GM12872 (cell line): ENCODE measurements around the gene TCF12.

ENCODE experiments used
- TF ChIP-seq, protein P1 (sequence below): IDR thresholded peaks from 3 replicates; pipeline ENCODE4 v1.5.1; 2011; ENCODE audit warnings: low read depth, mild to moderate bottlenecking, low read length, moderate library complexity; ENCODE audit not compliant: insufficient read depth

Gene TCF12

DNA sequence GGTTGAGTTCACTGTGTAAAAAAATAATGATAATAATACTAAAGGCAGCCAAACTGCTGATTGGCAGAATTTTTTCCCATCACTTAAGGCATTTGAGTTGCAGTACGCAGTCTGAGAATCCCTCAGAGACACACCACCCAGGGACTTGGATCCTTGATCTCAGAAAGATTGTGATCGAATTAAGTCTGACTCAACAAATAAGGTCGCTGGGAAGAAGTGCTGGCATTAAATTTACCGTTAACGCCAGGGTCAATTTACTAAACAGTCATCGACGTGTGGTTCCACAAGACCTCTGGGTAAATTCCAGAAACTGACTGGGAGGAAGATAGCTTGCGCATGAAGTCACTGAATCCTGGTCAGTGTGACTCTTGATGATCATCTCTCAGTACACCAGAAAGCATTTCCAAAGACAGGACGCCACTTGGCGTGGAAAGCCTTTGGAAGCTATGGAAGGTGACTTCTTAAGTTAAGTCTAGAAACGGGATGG is 409.6 kb downstream of the TCF12 start:
- TF ChIP-seq, protein P1, sequence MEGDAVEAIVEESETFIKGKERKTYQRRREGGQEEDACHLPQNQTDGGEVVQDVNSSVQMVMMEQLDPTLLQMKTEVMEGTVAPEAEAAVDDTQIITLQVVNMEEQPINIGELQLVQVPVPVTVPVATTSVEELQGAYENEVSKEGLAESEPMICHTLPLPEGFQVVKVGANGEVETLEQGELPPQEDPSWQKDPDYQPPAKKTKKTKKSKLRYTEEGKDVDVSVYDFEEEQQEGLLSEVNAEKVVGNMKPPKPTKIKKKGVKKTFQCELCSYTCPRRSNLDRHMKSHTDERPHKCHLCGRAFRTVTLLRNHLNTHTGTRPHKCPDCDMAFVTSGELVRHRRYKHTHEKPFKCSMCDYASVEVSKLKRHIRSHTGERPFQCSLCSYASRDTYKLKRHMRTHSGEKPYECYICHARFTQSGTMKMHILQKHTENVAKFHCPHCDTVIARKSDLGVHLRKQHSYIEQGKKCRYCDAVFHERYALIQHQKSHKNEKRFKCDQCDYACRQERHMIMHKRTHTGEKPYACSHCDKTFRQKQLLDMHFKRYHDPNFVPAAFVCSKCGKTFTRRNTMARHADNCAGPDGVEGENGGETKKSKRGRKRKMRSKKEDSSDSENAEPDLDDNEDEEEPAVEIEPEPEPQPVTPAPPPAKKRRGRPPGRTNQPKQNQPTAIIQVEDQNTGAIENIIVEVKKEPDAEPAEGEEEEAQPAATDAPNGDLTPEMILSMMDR: no peak

DNA sequence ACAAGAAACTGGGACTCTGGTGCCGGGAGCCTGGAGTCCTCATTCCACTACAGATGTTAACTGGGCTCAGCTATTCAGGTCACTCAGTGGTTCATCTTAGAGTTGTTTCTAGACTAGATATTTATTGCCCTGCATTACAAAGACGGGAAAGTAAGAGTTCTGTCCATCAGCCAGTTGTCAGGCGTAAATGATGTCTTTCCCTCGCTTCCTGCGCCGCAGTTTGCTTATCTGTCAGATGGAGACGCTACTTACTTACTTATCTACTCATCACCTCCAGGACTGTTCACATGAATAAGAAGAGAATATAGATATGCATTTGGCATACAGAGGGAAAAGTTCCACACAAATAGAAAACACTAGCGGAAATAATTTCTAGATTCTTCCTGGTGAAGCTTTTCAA is 410.0 kb downstream of the TCF12 start:
- TF ChIP-seq, protein P1: no peak

DNA sequence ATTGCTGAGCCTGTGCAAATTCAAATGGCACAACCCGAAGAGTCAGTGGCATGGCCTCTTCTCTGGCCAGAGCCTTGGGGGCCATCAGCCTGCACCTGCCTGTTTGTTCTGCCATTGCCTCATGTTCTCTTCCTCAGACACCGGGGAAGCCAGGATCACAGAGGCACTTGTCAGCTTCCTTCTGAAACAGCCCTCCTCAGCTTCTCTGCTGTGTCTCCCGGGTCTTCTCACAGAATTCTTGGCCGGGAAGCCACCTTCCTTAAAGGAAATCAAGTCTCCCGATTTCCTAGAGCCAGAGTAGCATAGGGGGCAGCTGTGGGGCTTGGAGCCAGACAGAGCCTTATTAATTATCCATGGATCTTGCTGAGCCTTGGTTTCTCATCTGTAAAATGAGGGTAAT is 410.5 kb downstream of the TCF12 start:
- TF ChIP-seq, protein P1: no peak

DNA sequence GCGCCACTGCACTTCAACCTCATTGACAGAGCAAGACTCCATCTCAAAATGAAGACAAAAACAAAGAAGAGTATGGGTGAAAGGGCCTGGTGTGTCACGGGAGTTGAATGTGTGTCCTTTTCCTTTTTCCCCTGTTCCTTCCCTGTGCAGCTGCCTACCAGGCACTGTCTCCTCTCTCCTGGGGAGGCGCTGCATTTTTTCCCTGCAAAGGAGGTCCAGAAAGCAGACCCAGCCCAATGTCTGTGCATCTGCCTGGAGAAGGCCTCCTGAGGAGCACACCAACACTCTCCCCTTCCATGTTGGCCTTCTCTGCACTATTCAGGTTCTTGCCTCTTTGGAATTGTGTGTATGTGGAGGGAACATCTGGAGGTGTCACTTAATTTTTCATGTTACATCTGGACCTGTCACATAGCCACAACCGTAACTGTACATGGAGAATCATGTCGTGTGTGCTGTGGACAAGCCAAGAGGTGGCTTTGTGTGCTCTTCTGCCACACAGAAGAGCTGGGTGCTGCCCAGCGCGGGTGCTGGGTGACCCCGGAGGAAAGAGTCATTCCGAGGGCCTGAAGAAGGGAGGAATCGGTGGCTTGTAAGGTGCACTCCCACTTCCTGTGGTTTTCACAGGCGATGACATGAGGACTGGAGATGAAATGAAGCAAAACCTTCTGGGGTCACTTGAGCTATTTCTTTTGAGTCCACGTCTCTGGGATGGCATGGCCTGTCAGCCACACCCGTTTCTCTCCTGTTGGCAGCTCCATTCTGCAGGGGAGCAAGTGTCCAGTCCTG is 411.3 kb downstream of the TCF12 start:
- TF ChIP-seq, protein P1: no peak

DNA sequence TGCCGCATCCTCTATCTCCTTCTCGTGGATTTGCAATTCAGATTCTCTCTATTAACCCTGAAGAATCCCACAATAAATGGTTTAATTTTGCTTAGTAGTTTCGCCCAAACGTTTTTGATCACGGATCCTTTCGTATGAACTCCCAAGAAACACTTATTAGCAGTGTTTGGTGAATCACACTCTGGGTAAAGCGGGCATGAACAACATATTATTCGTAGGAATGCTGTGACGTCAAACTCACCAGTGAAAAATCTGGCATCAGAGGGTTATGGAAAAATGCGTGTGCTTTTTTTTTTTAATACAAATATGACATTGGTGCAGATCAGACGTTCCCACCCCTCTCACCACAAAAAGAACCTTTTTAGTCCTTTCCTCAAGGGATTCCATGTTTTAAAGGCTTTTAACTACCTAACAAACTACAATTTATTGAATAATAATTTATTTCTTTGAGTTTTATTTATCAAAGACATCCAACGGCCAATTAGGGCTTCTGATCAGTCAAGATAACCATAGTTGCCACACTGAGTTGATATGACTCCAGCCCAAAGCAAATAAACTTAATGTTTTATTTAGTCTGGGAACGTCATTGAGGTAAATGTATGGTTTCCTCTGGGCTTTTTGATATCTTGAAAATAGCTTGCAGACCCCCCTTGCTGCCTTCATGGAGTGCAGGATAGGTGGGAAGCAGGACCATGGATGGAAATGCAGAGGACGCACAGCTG is 412.3 kb downstream of the TCF12 start:
- TF ChIP-seq, protein P1: no peak

DNA sequence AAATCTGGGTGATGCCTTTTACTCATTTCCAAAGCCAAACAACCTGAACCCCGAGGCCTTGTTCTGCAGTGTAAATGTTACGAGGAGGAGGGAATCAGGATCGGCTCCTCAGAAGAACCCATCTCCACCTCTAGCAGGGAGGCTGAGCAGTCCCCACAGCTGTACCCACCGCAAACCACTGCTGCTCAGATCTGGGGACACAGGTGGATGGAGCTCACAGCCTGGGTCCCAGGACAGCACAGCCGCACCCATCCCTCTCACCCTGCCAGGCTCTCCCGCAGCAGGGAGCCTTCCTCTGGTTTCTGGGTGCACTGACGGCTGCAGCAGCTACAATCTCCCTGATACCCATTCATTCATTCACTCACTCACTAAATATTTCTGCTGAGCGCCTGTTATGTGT is 413.9 kb downstream of the TCF12 start:
- TF ChIP-seq, protein P1: no peak

DNA sequence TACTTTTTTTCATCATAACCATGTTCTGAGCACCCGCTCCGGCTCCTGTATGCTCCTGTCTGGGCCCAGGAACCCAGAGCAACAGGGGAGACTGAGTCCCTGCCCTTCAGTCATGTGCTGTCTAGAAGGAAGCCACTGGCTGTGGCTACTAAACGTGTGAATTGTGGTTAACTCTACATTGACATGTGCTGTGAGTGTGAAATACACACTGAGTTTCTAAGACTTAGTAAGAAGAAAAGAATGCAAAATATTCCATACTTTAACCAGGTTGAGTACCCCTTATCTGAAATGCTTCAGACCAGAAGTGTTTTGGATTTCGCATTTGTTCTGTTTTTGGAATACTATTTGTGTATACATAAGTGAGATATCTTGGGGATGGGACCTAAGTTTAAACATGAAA is 415.0 kb downstream of the TCF12 start:
- TF ChIP-seq, protein P1: no peak
